ENCODE data around the gene TFPT. TPM values are rescaled to one million over a fixed set of nuclear protein-coding genes. Genes with fewer than 3 reads are reported as not detected.

The TFPT gene
- total and polyA plus RNA-seq, 4 donors = 12.1 to 32.9 (median 22.6) TPM

- H3K4me3 ChIP-seq = no peak overlapping the region
- 85 to 87% methylated on average over 21 of the region's 21 CpGs for WGBS, 2 donors
- no peak overlapping the region for H3K27ac ChIP-seq (ENCODE audit: low read depth in 1 of 2, low read length in 1 of 2)
- H3K36me3 ChIP-seq (ENCODE audit: control insufficient read depth in 4 of 4, insufficient read depth in 4 of 4, low read length in 4 of 4) = peaks cover 8 to 49% (median 14%) of the 10 kb centered on the region in 4 donors
- ATAC-seq (ENCODE audit: insufficient read depth, low FRiP score) (no peak), DNase-seq (no peak)
- H3K9ac ChIP-seq (ENCODE audit: insufficient read depth in 1 of 2, low read length in 2 of 2) = no peak overlapping the region
- H3K4me1 ChIP-seq (ENCODE audit: control insufficient read depth in 5 of 5, insufficient read depth in 5 of 5, low read length in 5 of 5) = peaks cover 0 to 6% (median 0%) of the 10 kb centered on the region in 5 donors
- no peaks in the 10 kb centered on the region for H3K9me3 ChIP-seq (ENCODE audit: control insufficient read depth in 4 of 4, insufficient read depth in 3 of 4, low read length in 3 of 4)
- no peaks in the 10 kb centered on the region for H3K27me3 ChIP-seq (ENCODE audit: control insufficient read depth in 3 of 3, insufficient read depth in 3 of 3, low read length in 2 of 3)
- TF ChIP-seq CTCF (IDR thresholded peaks at IDR 0.05; ENCODE audit: control extremely low read depth, extremely low read depth) = no peak
These were observed 7.5 kb downstream of the TFPT start for GRCh38 chr19:54107876-54108490.

GRCh38 chr19:54106716-54107115 lies 8.7 kb downstream of the TFPT start:
- no peak overlapping the region for H3K9ac ChIP-seq (ENCODE audit: insufficient read depth in 1 of 2, low read length in 2 of 2)
- WGBS, 2 donors = 89 to 91% methylated on average over 15 of the region's 15 CpGs
- H3K4me1 ChIP-seq (ENCODE audit: control insufficient read depth in 5 of 5, insufficient read depth in 5 of 5, low read length in 5 of 5) = peaks cover 0 to 6% (median 0%) of the 10 kb centered on the region in 5 donors
- no peaks in the 10 kb centered on the region for H3K27me3 ChIP-seq (ENCODE audit: control insufficient read depth in 3 of 3, insufficient read depth in 3 of 3, low read length in 2 of 3)
- no peak for ATAC-seq (ENCODE audit: insufficient read depth, low FRiP score)
- no peak overlapping the region for H3K27ac ChIP-seq (ENCODE audit: low read depth in 1 of 2, low read length in 1 of 2)
- DNase-seq = no peak
- no peak for TF ChIP-seq CTCF (IDR thresholded peaks at IDR 0.05; ENCODE audit: control extremely low read depth, extremely low read depth)
- H3K4me3 ChIP-seq = no peak overlapping the region
- H3K36me3 ChIP-seq (ENCODE audit: control insufficient read depth in 4 of 4, insufficient read depth in 4 of 4, low read length in 4 of 4) = peaks cover 8 to 47% (median 14%) of the 10 kb centered on the region in 4 donors
- H3K9me3 ChIP-seq (ENCODE audit: control insufficient read depth in 4 of 4, insufficient read depth in 3 of 4, low read length in 3 of 4) = no peaks in the 10 kb centered on the region

GRCh38 chr19:54105796-54106195 lies 9.7 kb downstream of the TFPT start:
- TF ChIP-seq CTCF (IDR thresholded peaks at IDR 0.05; ENCODE audit: control extremely low read depth, extremely low read depth) = no peak
- Histone ChIP-seq H3K4me1 (ENCODE audit: control insufficient read depth in 5 of 5, insufficient read depth in 5 of 5, low read length in 5 of 5) (peaks cover 0 to 6% (median 0%) of the 10 kb centered on the region in 5 donors), H3K9ac (ENCODE audit: insufficient read depth in 1 of 2, low read length in 2 of 2) (no peak overlapping the region), H3K9me3 (ENCODE audit: control insufficient read depth in 4 of 4, insufficient read depth in 3 of 4, low read length in 3 of 4) (no peaks in the 10 kb centered on the region), H3K36me3 (ENCODE audit: control insufficient read depth in 4 of 4, insufficient read depth in 4 of 4, low read length in 4 of 4) (peaks cover 8 to 43% (median 12%) of the 10 kb centered on the region in 4 donors), H3K27ac (ENCODE audit: low read depth in 1 of 2, low read length in 1 of 2) (no peak overlapping the region), H3K4me3 (no peak overlapping the region), H3K27me3 (ENCODE audit: control insufficient read depth in 3 of 3, insufficient read depth in 3 of 3, low read length in 2 of 3) (no peaks in the 10 kb centered on the region)
- no peak for ATAC-seq (ENCODE audit: insufficient read depth, low FRiP score)
- DNase-seq = no peak
- 86 to 92% methylated on average over 10 of the region's 10 CpGs for WGBS, 2 donors
